AG09319 (cell line): ENCODE results near the gene NHP2.
A peak's percentile ranks its signal among the peaks of the same experiment; 100 is the strongest.

Experiments
- DNase-seq: peaks from one replicate; pipeline ENCODE4 v3.0.0-alpha.2; 2010; ENCODE audit warnings: low read depth; ENCODE audit errors: extremely low read depth
- CTCF ChIP-seq: IDR thresholded peaks from 2 replicates; pipeline ENCODE4 v1.5.1; 2011; ENCODE audit warnings: low read depth, mild to moderate bottlenecking, inconsistent platforms, low read length, moderate library complexity

NHP2 gene

GRCh38 chr5:178152491-178153444, 917 bp downstream of the NHP2 start:
- no peak for TF ChIP-seq CTCF

DNA sequence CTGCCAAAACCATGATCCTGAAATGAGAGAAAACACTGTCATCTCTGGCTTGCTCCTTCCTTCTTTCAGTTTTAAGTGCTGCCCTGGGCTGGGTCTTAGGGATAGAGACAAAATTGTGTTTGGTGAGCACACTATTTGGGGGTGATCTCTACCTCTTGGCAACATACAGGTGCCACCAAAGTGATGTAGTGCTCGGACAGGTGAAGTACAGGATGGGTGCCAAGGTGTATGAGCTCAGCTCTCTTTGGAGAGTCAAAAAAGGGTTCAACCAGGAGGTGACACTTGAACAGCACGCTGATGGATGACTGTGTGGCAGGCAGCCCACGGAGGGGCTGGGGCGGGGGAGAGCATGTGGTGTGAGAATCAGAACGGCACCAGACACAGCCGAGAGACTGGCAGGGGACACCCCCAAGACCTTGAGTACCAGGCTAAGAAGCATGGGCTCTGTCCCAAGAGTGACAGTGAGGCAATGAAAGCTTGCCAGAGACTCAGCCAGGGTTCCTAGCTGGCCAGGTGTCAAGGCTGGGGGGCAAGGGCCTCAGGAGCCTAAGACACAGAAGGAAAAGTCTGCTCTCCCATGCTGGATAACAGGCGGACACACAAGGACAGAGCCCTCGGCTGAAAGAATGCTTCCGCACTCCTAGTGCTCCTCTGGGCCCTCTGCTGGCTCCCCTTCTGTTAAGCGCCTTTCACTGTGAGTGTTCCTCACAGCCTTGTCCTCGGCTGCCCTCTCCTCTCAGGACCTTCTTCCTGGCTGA, 2.5 kb downstream of the NHP2 start:
- no peak for TF ChIP-seq CTCF
- DNase-seq = no peak

More at GRCh38 chr5:178152491-178153444, 917 bp downstream of the NHP2 start:
- no peak for DNase-seq

- DNase-seq = no peak
- TF ChIP-seq CTCF = no peak
Observed at GRCh38 chr5:178149199-178149932, 4.3 kb downstream of the NHP2 start.

- TF ChIP-seq CTCF = no peak
- DNase-seq = no peak
Observed at GRCh38 chr5:178147406-178147805, 6.3 kb downstream of the NHP2 start.

- peak; percentile 74 for TF ChIP-seq CTCF
- no peak for DNase-seq
Observed at GRCh38 chr5:178145965-178146820, 7.5 kb downstream of the NHP2 start.

DNA sequence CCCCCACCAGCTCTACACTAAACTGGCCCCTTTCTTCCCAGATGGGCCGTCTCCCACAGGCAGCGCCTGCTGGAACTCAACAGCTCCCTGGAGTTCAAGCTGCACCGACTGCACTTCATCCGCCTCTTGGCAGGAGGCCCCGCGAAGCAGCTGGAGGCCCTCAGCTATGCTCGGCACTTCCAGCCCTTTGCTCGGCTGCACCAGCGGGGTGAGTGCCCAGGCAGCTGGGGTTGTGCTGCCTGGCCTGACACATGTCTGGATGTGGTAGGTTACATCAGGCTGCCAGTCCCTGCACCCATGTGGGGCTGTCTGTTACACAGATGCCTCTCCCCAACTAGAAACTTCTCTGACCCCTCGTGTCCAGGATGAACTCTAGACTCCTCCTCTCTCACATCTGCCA, 9.8 kb downstream of the NHP2 start:
- TF ChIP-seq CTCF = no peak
- DNase-seq = no peak
